HG02943 (cell line): ENCODE results near the gene TCF4.
A peak's percentile ranks its signal among the peaks of the same experiment; 100 is the strongest.

ENCODE experiments used
- ATAC-seq: cut with Tn5 transposase; IDR thresholded peaks from one replicate; pipeline ENCODE4 v1.9.1; 2021; ENCODE audit warnings: mild to moderate bottlenecking, low read depth, moderate library complexity; ENCODE audit not compliant: unreplicated experiment

Gene TCF4

DNA sequence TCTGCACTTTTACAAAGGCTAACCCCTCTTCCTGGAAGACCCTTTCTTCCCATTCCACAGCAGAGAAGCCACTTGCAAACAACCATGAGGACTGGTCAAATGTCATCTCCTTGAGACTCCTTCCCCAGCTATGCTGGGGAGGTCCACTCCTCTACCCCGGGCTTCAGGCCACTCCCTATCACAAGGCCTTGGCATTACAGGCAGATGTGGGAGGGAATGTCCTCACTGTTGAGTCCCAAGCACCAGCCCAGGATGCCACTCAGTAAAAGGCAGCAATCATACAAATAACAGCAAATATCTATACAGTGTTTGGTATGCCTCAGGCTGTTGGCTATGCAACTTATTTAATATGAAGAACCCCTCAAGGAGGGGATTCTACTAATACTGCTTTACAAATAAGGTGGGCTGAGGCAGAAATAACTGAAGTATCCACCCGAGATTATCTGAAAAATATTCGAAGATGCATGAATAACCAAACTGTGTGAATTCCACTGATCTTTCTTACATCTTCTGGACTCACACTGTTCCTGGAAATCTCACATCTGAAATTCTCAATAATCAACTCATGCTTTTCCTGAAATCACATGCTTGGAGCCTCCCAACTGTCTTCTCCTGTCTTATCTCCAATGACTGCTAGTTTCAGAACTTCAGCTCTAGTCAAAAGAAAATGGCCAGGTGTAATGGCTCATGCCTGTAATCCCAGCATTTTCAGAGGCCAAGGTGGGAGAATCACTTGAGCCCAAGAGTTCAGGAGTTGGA lies 226.3 kb downstream of the TCF4 start:
- no peak for ATAC-seq

- ATAC-seq, result no peak
These were observed 227.9 kb downstream of the TCF4 start for GRCh38 chr18:55360061-55360460.

DNA sequence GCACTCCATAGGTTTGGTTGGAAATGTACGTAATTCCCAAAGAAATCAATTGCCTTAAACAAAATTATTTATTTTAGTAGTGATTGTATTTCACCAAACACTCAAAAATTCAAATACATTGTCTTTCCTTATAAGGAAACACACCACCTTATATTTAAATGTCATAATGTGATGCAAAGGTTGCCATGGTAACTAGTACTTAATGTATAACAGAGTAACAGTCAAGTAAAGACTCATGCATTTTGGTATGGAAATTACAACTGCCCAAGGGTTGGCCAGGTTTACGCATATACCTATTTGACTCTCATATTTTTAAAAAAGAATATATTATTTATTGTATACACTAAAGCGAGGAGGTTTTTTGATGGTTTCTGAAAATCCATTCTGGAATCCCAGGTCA lies 231.2 kb downstream of the TCF4 start:
- ATAC-seq, result no peak

DNA sequence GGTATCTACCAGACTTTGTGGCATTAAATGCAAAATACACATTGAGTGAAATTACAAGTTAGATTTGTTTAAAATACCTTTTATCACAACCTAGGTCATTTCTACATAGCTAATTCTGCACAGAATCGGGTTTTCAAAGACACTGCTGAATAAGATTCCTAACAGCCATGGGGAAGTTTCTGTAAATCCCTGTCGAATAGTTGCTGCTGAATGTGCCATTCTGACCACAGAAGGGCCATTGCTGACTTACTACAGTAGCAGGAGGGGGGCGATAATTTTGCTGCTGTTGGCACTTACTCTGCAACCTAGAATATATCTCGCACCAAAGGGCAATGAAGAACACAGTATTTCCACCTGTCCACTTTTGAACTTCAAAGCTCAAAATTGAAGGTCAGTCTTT lies 232.8 kb downstream of the TCF4 start:
- no peak for ATAC-seq

- no peak for ATAC-seq
These were observed 233.2 kb downstream of the TCF4 start for GRCh38 chr18:55354795-55355194.

GRCh38 chr18:55353806-55354205 lies 234.2 kb downstream of the TCF4 start:
- no peak for ATAC-seq

DNA sequence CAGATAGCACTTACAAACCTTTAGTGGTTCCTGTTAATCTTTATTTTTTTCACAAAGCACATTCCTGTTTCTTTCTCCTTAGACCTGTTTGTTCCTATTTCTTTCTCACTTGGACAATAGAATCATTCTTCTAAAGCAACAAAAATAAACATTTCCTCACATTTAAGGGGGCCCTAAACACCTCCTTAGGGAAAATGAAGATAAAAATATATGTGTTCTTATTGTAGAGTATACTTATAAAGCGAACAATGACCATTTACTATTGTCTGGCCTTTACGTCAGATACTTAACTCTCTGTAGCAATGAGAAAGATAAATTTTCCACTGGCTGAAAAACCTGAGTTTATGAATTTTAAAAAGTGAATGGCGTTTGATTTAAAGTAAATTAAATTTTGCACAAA lies 234.6 kb downstream of the TCF4 start:
- ATAC-seq, result no peak

DNA sequence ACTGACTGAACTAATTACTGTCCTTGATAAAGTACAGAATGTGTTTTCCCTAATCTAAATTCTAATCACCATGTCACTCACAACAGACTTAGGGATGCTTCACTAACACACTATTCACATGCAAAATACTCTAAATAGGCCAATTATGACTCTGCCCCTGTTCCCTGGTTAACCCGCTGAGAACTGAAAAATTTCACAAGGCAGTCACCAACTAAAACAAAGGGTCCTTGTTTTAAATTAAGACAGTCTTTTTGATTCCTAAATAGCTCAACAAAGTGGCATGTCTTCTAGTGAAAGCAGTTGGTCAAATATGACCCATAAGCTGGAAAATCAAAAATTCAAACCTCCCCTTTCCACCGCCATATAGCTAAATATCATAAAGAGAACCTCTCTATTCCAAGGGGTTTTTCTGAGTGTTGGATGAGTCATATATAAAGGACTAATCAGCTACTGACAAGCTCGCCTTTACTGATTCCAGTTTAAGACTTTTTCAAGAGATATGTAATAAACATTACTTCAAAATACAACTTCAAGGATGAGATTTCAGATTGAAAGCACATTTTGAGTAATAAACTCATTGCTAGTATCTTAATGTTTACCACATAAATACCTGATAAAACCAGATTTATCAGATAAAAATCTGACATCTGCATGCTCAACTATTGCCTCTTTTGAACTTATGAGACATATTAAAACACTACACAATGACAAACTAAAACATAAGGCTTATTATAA lies 235.8 kb downstream of the TCF4 start:
- ATAC-seq, result no peak

DNA sequence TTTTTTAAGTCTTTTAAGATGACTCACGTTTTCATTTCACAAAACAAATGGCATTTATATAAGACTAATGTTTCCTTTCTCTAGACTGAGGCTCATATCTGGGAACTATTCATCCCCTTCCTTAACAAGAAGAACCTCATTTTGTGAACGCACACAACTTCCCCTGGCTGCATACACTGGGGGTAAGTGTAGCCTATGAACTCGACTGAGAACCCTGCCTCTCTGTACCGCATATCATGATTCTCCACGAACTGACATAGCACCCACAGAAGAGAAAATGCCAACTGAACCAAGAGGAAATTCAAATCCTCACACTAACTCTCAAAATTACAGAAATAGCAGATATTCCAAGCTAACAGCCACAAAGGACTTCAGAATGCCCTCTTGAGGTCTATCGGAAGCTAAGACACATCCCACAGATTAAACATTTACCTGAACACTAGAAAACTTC lies 236.7 kb downstream of the TCF4 start:
- ATAC-seq, result no peak

GRCh38 chr18:55349685-55350084 lies 238.3 kb downstream of the TCF4 start:
- no peak for ATAC-seq

- ATAC-seq, result no peak
These were observed 240.8 kb downstream of the TCF4 start for GRCh38 chr18:55346961-55347740.

- no peak for ATAC-seq
These were observed 241.6 kb downstream of the TCF4 start for GRCh38 chr18:55346387-55346786.

DNA sequence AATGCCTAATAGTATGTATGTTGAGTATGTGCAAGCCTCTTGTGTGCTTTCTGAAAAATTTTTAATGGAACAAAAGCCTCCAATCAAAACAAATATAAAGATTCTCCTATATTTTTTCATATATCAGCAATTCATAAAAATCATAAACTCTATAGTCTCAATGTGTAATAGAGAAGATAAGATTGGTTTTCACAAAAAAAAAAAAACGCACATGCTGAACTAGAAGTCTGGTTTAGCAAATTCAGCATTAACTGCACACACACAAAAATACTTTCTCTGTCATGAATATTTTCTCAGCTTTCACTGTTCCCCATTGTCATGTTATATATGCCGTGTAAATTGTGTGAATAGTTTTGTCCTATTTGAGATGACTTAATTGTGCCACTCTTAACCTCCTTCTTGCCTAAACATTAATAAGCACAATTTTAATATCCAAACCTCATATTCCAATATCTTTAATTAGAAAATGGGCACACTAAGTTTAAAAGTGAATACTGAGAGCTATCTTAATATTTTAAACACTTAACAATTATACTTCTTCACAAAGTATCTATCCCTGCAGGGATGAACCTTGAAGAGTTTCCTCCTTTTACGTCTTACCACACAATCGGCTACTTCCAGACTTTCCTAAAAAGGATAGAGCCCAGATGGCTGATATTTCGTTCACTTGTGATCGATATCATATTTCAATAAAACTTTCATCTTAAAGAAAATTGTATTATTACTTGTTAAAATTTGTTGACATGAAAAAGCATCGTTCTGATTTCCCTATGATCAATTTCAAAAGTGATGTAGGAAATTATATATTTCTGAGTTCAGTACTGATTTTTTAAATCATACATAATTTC lies 242.7 kb downstream of the TCF4 start:
- ATAC-seq, result no peak

DNA sequence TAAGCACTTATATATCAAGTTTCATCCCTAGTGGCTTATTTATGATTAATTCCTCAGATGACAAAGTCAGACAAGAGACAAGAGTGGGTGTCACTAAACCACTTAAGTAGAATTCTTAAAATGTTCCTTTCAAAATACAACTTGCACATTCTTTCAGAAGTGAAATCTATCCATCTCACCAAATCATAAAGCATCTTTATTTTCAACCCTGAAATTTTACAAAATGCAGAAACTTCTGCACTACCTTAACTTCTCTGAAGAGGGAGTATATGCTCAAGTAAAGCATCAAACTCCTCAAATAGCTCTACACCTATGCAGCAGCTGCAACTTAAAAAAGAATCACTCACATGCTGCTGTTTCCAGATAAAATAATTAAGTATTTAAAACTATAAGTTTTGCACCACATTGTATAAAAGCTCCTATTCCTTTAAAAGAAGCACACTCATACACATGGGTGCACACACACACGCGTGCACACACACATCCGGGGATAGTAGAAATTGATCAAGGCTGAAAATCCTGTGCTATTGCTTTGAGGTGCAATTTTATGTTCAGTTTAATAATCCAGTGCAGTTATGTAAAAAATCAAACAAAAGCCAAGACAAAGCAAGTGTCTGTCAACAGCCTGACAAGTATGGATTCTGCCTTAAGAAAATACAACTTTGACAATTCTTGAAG lies 244.5 kb downstream of the TCF4 start:
- ATAC-seq, result no peak

DNA sequence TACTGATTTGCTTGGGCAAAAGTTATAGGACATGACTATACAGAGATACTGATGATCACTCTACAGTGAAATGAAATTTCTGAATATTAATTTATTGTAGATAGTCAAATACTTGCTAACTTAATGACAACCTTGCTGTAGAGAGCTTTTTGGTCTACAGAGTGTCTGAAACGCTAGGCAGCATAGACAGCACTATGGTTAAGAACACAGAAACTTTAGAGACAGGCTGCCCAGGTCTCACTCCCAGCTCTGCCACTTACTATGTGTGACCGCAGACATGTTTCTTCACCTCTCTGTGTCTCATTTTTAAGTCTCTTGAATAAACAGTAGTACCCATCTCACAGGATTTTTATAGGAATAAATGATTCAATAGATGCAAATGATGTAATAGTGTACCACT lies 247.0 kb downstream of the TCF4 start:
- no peak for ATAC-seq

DNA sequence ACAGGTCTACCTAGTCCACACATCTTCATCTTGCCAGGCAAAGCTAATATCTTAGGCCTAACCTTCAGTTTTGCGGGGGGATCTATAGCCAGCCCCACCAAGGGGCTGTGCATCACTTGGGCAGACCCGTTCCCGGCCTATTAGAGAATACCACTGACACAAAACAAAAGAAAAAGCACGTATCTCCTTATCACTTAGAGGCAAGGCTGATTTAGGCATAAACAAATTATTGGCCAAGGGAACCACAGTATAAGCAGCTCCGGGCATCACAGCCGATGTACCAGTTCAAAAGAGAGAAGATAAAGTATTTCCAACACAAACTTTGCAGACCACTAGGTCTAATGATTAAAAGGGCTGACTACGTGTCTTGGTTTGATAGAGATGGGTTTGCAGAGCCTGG lies 248.0 kb downstream of the TCF4 start:
- no peak for ATAC-seq

- ATAC-seq, result no peak
These were observed 248.9 kb downstream of the TCF4 start for GRCh38 chr18:55338978-55339650.

DNA sequence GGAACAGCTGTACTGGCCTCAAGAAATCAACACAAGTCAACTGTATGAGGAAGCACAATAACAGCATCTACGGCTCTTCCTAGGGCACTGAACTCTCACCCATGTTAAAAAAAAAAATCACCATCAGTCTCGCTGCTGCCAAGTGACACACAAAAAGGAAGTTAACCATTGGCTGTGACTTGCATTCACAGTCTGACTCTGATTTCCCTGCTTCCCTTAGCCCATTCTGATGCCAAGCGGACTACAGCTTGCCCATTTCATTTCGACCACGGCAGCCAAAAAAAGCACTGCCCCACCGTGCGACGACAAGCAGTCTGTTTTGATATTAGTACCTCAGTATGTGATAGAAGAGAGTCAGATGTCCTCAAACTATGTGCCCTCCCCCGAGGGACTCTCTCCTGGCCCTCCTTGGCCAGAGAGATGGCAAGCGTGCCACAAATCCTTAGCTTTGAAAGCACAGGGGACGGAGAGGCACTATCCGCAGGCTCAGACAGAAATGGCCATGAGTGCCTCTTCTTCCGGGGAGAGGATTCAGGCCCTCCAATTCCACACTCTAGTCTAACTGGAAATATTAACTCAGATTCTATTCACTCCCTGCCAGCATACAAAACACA lies 250.0 kb downstream of the TCF4 start:
- ATAC-seq, result peak; percentile 56

GRCh38 chr18:55337138-55337537 lies 250.9 kb downstream of the TCF4 start:
- ATAC-seq, result no peak
